Measurements from ENCODE around the gene SLC29A3. TPM values are rescaled to one million over a fixed set of nuclear protein-coding genes. Genes with fewer than 3 reads are reported as not detected.
A peak's percentile ranks its signal among the peaks of the same experiment; 100 is the strongest.

SLC29A3 gene
- total RNA-seq, 1 experiment from 2014 or later, result 4.4 TPM

DNA sequence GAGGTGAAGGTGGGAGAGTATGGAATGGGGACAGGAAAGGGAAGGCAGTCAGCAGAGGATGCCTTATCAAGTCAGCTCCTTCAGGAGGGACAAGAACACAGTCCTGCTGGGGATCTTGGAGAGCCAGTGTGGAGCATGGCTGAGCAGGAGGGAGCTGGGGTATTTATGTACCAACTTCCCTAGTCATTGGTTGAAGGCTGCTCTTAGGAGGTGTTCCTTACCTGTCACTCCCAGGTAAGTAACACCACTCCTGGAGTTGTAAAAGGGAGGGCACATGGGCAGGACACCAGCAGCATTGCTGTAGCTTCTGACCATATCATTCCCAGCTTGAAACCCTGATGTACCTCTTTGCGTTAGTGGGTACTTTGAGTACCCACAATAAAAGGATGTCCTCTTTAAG lies 29.8 kb downstream of the SLC29A3 start:
- Histone ChIP-seq H3K4me3 (ENCODE audit: low read length) (no peak overlapping the region), H3K36me3 (ENCODE audit: low read depth, low read length) (no peaks in the 10 kb centered on the region), H3K9me2 (replicated peaks; ENCODE audit: low read length) (no peaks in the 10 kb centered on the region), H3K9ac (ENCODE audit: low read length) (no peak overlapping the region), H2AFZ (ENCODE audit: low read length) (no peak overlapping the region), H3K27me3 (ENCODE audit: low read length) (no peaks in the 10 kb centered on the region), H3K79me2 (ENCODE audit: low read length) (no peaks in the 10 kb centered on the region), H4K20me1 (ENCODE audit: low read length) (no peaks in the 10 kb centered on the region), H3K4me1 (ENCODE audit: insufficient read depth, low read length) (peaks cover 17% of the 10 kb centered on the region; the same call in 1 of the 2 replicates), H3K27ac (ENCODE audit: low read length) (no peak overlapping the region), H3K9me3 (ENCODE audit: low read length) (no peaks in the 10 kb centered on the region), H3K4me2 (ENCODE audit: low read length) (no peak overlapping the region), H3F3A (ENCODE audit: low read length, unreplicated experiment) (no peaks in the 10 kb centered on the region)
- TF ChIP-seq EZH2 (IDR thresholded peaks at IDR 0.05; ENCODE audit: low read length, unreplicated experiment) (no peak), EZH2phosphoT487 (IDR thresholded peaks at IDR 0.05; ENCODE audit: borderline replicate concordance, low read length) (no peak), CTCF (conservative IDR thresholded peaks at IDR 0.05; ENCODE audit: low read depth, low read length) (no peak)
- no peak for ATAC-seq
- BruUV-seq (replicated peaks), result no TSS peak
- POLR2A ChIA-PET (ENCODE audit: unreplicated experiment), result no interaction called here
- intact Hi-C loops (cut with micrococcal nuclease), result no loop called here
- no peak for DNase-seq
- CTCF ChIA-PET, result no interaction called here

- Histone ChIP-seq H3K4me1 (ENCODE audit: insufficient read depth, low read length) (peaks cover 17% of the 10 kb centered on the region; the same call in 1 of the 2 replicates), H3K9me3 (ENCODE audit: low read length) (no peaks in the 10 kb centered on the region), H2AFZ (ENCODE audit: low read length) (no peak overlapping the region), H3F3A (ENCODE audit: low read length, unreplicated experiment) (no peaks in the 10 kb centered on the region), H3K27me3 (ENCODE audit: low read length) (no peaks in the 10 kb centered on the region), H3K79me2 (ENCODE audit: low read length) (no peaks in the 10 kb centered on the region), H3K9ac (ENCODE audit: low read length) (no peak overlapping the region), H4K20me1 (ENCODE audit: low read length) (no peaks in the 10 kb centered on the region), H3K27ac (ENCODE audit: low read length) (no peak overlapping the region), H3K36me3 (ENCODE audit: low read depth, low read length) (no peaks in the 10 kb centered on the region), H3K4me3 (ENCODE audit: low read length) (no peak overlapping the region), H3K9me2 (replicated peaks; ENCODE audit: low read length) (no peaks in the 10 kb centered on the region), H3K4me2 (ENCODE audit: low read length) (no peak overlapping the region)
- ATAC-seq, result no peak; the same call in none of the 2 replicates
- intact Hi-C loops (cut with micrococcal nuclease), result no loop called here
- TF ChIP-seq EZH2 (IDR thresholded peaks at IDR 0.05; ENCODE audit: low read length, unreplicated experiment) (no peak), EZH2phosphoT487 (IDR thresholded peaks at IDR 0.05; ENCODE audit: borderline replicate concordance, low read length) (no peak), CTCF (conservative IDR thresholded peaks at IDR 0.05; ENCODE audit: low read depth, low read length) (no peak)
- CTCF ChIA-PET, result no interaction called here
- DNase-seq, result peak; percentile 66
- BruUV-seq (replicated peaks), result no TSS peak
- POLR2A ChIA-PET (ENCODE audit: unreplicated experiment), result no interaction called here
Observed at GRCh38 chr10:71349406-71349805, 30.3 kb downstream of the SLC29A3 start.

DNA sequence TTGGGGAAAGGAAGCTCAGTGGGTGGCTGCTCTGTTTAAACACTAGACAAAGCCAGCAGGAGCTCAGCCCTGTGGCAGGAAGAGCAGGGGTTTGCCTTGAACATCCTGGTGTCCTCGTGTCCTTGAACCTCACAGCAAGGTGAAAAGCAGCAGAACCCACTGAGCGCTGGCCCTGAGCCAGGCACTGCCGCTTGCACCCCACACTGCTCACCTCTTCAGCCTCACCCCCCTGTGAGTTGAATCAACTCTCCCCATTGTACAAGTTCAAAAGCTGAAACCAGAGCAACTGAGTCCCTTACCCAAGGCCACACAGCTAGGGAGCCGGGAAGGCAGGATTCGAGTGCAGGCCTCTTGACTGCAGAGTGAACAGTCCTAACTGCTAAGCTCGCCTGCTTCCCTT lies 32.0 kb downstream of the SLC29A3 start:
- TF ChIP-seq EZH2phosphoT487 (IDR thresholded peaks at IDR 0.05; ENCODE audit: borderline replicate concordance, low read length) (no peak), EZH2 (IDR thresholded peaks at IDR 0.05; ENCODE audit: low read length, unreplicated experiment) (no peak), CTCF (conservative IDR thresholded peaks at IDR 0.05; ENCODE audit: low read depth, low read length) (no peak)
- no peak overlapping the region for H3K27ac ChIP-seq (ENCODE audit: low read length)
- H4K20me1 ChIP-seq (ENCODE audit: low read length), result no peaks in the 10 kb centered on the region

More for the DNA sequence above, 32.0 kb downstream of the SLC29A3 start:
- Histone ChIP-seq H3K27me3 (ENCODE audit: low read length) (no peaks in the 10 kb centered on the region), H3K4me1 (ENCODE audit: insufficient read depth, low read length) (peaks cover 17% of the 10 kb centered on the region; the same call in 1 of the 2 replicates), H3K79me2 (ENCODE audit: low read length) (no peaks in the 10 kb centered on the region), H2AFZ (ENCODE audit: low read length) (no peak overlapping the region), H3K36me3 (ENCODE audit: low read depth, low read length) (no peaks in the 10 kb centered on the region), H3K4me2 (ENCODE audit: low read length) (no peak overlapping the region), H3K9me2 (replicated peaks; ENCODE audit: low read length) (no peaks in the 10 kb centered on the region), H3K4me3 (ENCODE audit: low read length) (no peak overlapping the region), H3K9ac (ENCODE audit: low read length) (no peak overlapping the region), H3K9me3 (ENCODE audit: low read length) (no peaks in the 10 kb centered on the region), H3F3A (ENCODE audit: low read length, unreplicated experiment) (no peaks in the 10 kb centered on the region)
- BruUV-seq (replicated peaks), result no TSS peak
- no peak for DNase-seq
- ChIA-PET POLR2A (ENCODE audit: unreplicated experiment) (interaction anchor here (0.6 kb wide), 1 partner anchor 249 kb away, joined by 29 read pairs; no protein-coding TSS in a partner anchor), CTCF (no interaction called here)
- intact Hi-C loops (cut with micrococcal nuclease), result no loop called here
- ATAC-seq, result no peak
